HPDE6-E6E7 (cell line): ENCODE results near the gene NAALADL2.
"Not testable (repeated sequence)": the region's sequence is repeated elsewhere in the genome, so short reads cannot be mapped to it uniquely, and the experiment has no call there.

Source experiments
- DNase-seq: peaks from one replicate; pipeline ENCODE4 v3.0.0; 2011; ENCODE audit warnings: missing footprints; ENCODE audit errors: extremely low spot score

Gene NAALADL2

DNA sequence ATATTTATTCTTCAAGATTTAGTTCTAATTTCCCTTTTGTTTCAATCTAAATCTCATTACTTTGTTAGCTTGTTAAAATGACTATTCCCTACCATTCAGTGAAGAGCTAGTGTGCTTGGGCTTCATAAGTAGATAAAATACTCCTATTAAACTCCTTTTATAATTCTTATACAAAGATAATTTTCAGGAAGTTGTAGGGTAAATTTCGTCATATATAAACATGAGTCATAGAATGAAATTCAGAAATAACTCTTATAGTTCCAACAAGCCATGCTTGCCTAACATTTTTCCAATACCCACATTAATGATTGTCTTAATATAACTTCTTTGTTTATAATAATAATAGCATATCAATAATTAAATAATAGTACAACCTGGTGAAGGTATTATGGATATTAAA, 407.3 kb downstream of the NAALADL2 start:
- DNase-seq: no peak

GRCh38 chr3:175267121-175267531, 408.0 kb downstream of the NAALADL2 start:
- DNase-seq: no peak

- no peak for DNase-seq
These were observed 408.4 kb downstream of the NAALADL2 start for GRCh38 chr3:175267561-175267960.

- DNase-seq: no peak
These were observed 410.3 kb downstream of the NAALADL2 start for GRCh38 chr3:175269394-175269793.

DNA sequence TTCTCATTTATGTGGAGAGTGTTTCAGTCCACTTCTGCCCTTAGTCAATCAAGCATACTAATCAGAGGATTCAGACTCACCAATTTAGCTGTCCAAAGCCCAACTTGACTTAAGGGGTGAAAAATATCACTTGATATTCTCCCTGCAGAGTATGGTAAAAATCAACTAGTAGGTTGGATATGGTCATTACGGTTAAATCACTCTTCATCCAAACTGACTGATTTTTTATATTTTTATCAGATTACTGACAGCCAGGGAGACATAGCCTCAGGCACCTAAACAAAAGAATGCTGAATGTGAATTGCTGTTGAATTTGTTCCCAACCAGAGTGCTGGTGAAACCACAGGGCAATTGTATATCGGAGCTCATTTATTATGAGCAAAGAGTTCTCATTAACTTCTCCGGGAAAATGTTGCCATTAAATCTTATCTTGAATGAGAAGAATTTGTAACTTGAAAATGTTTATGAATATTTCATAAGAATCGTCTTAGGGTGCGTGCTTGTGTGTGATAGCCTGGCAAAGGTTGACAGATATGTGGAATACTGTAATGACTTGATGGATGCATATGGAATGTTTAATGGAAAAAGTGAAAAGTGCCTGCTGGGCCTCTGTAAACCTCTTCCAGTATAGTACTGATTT, 411.2 kb downstream of the NAALADL2 start:
- DNase-seq: no peak

- DNase-seq: no peak
These were observed 411.7 kb downstream of the NAALADL2 start for GRCh38 chr3:175270866-175271265.

DNA sequence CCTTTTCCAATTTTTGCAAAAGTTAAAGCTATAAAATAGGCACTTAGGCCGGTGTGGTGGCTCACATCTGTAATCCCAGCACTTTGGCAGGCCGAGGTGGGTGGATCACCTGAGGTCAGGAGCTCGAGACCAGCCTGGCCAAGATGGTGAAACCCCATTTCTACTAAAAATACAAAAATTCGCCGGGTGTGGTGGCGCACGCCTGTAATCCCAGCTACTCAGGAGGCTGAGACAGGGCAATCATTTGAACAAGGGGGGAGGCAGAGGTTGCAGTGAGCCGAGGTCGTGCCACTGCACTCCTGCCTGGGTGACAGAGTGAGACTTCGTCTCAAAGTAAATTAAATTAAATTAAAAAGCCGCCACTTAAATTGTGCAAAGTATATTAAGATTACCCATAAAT, 412.3 kb downstream of the NAALADL2 start:
- DNase-seq: not testable (repeated sequence)

DNA sequence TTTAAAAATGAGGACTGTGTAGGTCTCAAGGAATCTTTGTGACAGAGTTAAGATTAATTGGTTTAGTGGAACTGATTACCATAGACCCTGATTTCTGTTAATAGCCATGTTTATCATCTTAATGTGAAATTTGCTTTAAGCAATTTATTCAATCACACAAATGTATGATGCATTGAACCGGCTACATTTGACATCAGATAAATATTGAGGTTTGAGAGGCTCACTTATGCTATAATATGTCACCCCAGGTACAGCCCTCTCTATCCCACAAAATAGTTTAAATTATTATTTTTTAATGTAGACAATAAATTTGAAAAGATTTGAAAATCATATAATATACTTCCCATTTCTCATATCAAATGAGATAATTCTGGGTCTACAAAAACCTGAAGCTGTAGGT, 413.3 kb downstream of the NAALADL2 start:
- DNase-seq: no peak

GRCh38 chr3:175273573-175273972, 414.4 kb downstream of the NAALADL2 start:
- no peak for DNase-seq

GRCh38 chr3:175274056-175274455, 414.9 kb downstream of the NAALADL2 start:
- DNase-seq: no peak

- DNase-seq: no peak
These were observed 415.5 kb downstream of the NAALADL2 start for GRCh38 chr3:175274474-175275218.

DNA sequence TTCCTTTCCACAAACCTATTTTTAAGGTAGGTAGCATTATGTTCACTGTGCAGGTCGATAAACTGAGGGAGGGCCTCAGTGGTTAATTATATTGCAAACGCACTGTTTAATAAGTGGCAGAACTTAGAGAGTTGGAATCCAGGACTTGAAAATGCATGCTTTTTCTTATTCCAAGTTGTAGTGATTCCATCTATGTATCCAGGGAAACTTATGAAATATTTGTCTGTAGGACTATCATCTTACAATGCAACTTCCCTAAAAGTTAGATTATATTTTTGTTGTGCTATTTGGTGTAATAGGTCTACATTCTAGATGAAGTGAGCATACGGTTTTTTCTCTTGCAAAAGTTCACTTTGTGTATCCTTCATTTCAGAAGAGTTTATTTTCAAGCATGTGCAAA, 419.5 kb downstream of the NAALADL2 start:
- no peak for DNase-seq

DNA sequence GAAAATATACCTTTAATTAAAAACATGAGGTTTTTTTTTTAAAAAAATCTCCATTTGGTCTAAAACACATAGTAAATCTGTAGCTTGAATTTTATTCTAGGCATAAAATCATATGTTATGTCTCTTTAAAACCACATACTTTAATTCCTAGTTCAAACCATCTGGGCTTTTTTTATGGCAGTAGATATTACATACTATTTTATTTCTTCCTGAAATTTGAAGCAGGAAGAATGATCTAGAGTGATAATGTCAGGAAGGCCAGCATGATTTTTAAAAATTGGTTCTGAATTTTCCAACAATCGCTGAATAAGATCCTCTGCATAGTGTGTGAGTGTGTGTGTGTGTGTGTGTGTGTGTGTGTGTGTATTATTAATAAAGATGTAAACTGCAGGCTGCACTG, 420.3 kb downstream of the NAALADL2 start:
- DNase-seq: no peak

GRCh38 chr3:175279911-175280310, 420.8 kb downstream of the NAALADL2 start:
- DNase-seq: no peak

- no peak for DNase-seq
These were observed 428.3 kb downstream of the NAALADL2 start for GRCh38 chr3:175287361-175287963.

DNA sequence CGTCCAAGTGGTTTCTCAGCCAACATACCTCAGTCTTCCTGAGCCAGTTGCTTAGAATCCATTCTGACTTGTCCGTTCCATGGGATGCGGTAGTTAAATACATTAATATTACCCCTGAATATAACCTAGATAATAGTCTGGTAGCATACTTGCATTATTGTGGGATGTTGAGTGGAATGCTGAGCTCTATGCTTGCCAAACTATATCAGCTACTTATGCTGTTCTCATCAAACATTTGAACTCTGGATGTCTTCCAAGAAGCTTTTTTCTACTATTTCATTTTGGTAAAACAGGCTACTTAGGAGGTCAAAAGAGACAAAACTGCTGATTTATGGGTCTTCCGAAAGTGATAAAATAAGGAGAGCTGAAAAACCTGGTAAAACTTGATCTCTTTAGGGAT, 429.5 kb downstream of the NAALADL2 start:
- no peak for DNase-seq

- no peak for DNase-seq
These were observed 435.7 kb downstream of the NAALADL2 start for GRCh38 chr3:175294793-175295192.

DNA sequence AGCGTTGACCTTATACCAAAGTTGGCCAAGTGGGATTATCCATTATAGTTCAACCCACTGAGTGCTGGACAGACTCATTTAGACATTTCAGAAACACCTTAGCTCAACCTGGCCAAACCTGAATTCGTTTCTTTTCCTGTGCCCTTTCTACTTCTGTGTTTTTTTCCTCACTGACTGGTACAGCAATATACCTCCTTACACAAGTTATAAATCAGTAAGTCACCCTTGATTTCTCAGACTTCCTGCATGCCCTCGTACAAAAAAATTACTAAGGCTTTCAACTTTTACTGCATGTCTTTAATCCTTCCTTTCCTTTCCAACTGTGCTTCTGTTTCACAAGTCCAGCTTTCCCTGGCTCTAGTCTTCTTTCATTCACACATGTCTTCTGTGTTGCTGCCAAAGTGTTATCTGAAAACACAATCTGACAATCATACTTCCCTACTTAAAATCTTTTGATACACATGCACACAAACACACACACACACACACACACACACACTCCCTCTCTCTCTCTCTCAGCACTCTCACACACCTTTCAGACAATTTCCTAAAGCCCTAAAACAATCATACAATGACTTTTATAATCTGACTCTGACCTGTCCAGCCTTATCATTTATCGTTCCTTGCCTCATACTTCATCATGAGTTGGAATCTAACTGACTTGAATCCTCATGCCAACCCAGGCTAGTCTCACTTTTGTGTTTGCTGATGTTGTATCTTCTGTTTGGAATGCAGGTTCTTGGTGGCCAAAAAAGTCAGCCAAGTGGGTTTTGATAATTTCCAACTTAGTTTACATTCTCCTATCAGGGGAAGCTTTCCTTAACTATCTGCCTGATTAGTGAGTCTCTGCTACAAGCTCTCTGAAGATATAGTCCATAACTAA, 436.4 kb downstream of the NAALADL2 start:
- DNase-seq: no peak

DNA sequence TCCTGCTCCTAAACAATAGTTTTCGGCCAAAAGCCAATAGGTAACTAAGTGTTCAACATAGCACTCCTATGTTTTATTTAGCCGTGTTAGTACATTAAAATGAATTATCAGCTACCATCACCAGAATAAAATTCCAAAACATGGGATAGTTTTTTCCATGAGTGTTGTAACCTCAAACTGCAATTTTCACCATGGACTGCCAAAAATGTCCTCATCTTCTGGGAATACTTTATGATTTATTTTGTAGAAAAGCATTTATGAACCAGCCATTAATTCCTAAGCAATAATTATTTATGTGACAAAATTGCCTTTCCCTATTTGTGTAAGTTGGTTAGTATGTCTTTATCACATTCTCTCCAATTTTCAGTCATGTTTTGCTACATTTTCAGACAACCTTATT, 438.1 kb downstream of the NAALADL2 start:
- no peak for DNase-seq

GRCh38 chr3:175301741-175302140, 442.6 kb downstream of the NAALADL2 start:
- no peak for DNase-seq

DNA sequence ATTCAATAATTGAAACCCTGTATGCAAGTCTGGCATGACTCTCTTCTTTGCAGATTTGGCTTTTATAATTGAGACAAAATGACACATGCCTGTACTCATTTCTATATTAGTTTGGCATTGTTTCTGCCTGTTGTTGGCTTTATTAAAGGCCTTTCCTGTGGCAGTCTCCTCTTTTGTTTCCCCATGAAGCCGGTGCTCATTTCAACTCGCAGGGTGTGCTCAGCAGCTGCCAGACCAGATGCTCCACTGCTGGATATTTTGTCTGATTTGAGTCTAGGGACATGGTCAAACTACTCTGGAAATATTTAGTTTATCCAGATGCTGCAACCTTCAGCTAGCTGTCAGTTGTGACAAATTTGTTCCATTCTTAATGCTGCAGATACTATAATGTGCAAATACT, 445.3 kb downstream of the NAALADL2 start:
- no peak for DNase-seq

DNA sequence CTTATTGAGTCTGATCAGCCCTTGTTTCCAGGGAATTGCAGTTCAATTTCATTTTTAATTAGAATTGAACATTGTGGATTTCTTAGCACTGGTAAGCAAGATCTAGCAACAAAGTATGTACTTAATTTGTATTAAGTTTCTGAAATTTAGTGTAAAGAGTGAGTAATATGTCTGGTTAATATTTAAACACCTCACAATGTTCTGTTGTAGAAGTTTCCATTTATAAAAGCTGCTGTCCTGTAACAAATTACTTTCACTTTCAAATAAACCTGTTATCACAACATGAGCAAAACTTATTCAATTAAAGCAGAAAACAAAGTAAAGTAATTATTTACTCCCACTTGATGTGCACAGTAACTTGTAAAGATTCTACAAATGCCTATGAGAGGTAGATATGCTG, 448.5 kb downstream of the NAALADL2 start:
- DNase-seq: no peak
